Adrenal gland (tissue), 5 donors: ENCODE measurements around the gene BRD8.

Experiments used
- CTCF ChIP-seq, 6 experiments: fragments of 450-650 bp in 4 of 6; fragments of 200-600 bp in 2 of 6; sonication (generic) in 1 of 6; IDR thresholded peaks; 1 replicate in 5 of 6; 2 replicates in 1 of 6; pipeline versions ENCODE4 v1.5.1 to v1.8.0; 2016 to 2021; ENCODE audit warnings: antibody characterized with exemption in 6 of 6, mild to moderate bottlenecking in 2 of 6, moderate library complexity in 1 of 6
- POLR2A ChIP-seq, 2 donors: fragments of 450-650 bp; IDR thresholded peaks; one replicate each; pipeline ENCODE4 v1.6.1; 2017; ENCODE audit warnings: antibody characterized with exemption in 2 of 2, mild to moderate bottlenecking in 2 of 2, moderate library complexity in 1 of 2
- donor health status: DM: no; HTN: no; CAD: no.

GRCh38 chr5:138111181-138111580 is 67.2 kb downstream of the BRD8 start:
- TF ChIP-seq POLR2A (IDR thresholded peaks at IDR 0.05): no peak
- TF ChIP-seq CTCF (IDR thresholded peaks at IDR 0.05): no peak
